ENCODE data around the gene PNMA8A. TPM values are rescaled to one million over a fixed set of nuclear protein-coding genes. Genes with fewer than 3 reads are reported as not detected.

The PNMA8A gene
- total and polyA plus RNA-seq, 10 of the 15 experiments (the other 5 are each of a cell fraction or from before 2014, with no cell fraction given), result 0.02 to 0.28 (median 0.16) TPM

GRCh38 chr19:46503848-46504453, 32.6 kb upstream of the PNMA8A start:
- Histone ChIP-seq H3K9ac (ENCODE audit: control insufficient read depth, insufficient read depth, low read length) (no peak overlapping the region), H3K4me1 (ENCODE audit: control insufficient read depth, insufficient read depth, low read length) (no peaks in the 10 kb centered on the region; the same call in 1 of the 2 replicates), H3K79me2 (ENCODE audit: control insufficient read depth, insufficient read depth, low read length) (no peaks in the 10 kb centered on the region), H3K27me3 (replicated peaks in 1 of 2; ENCODE audit: control insufficient read depth in 2 of 2, insufficient read depth in 2 of 2, low read length in 1 of 2) (no peaks in the 10 kb centered on the region), H3K4me2 (ENCODE audit: control insufficient read depth, insufficient read depth) (no peak overlapping the region), H3K4me3 (no peak overlapping the region), H3K36me3 (ENCODE audit: control insufficient read depth in 2 of 2, insufficient read depth in 2 of 2, low read length in 1 of 2) (no peaks in the 10 kb centered on the region), H2AFZ (ENCODE audit: control insufficient read depth, low read depth, low read length) (no peak overlapping the region), H3K9me3 (replicated peaks; ENCODE audit: control insufficient read depth, insufficient read depth, low read length) (peaks cover 4% of the 10 kb centered on the region; the same call in 2 of the 3 replicates), H4K20me1 (ENCODE audit: control insufficient read depth, insufficient read depth) (no peaks in the 10 kb centered on the region), H3K27ac (ENCODE audit: control insufficient read depth, insufficient read depth) (no peak overlapping the region)
- ChIA-PET RAD21 (ENCODE audit: unreplicated experiment) (interaction anchor here (0.9 kb wide), 1 partner anchor 10 kb away, joined by 3 read pairs; no protein-coding TSS in a partner anchor), SMC1A (ENCODE audit: uncharacterized antibody, unreplicated experiment) (no interaction called here), POLR2A (no interaction called here), CTCF (interaction anchor here (0.8 kb wide), 1 partner anchor 118 kb away, joined by 3 read pairs; no protein-coding TSS in a partner anchor)
- FAIRE-seq (no peak), DNase-seq (ENCODE audit: low read depth, low spot score) (no peak), ATAC-seq (no peak)
- intact Hi-C loops (cut with micrococcal nuclease; ENCODE audit: unreplicated experiment), result no loop called here
- BruUV-seq (replicated peaks), result no TSS peak
- in situ Hi-C loops (cut with MboI), result no loop called here
- 47% methylated on average over 17 of the region's 17 CpGs for WGBS (ENCODE audit: insufficient coverage, insufficient replicate concordance, low lambda C conversion rate, missing lambda C conversion rate)
- TF ChIP-seq MLLT1 (IDR thresholded peaks at IDR 0.05), result no peak
- TF ChIP-seq MXI1 (IDR thresholded peaks at IDR 0.05; ENCODE audit: low read depth, low read length), result no peak
- TF ChIP-seq HDAC2 (IDR thresholded peaks at IDR 0.05), result no peak
- no peak for TF ChIP-seq MEF2A (IDR thresholded peaks at IDR 0.05; ENCODE audit: insufficient read depth, low read depth, low read length)
- no peak for TF ChIP-seq MAX (IDR thresholded peaks at IDR 0.05; ENCODE audit: low read depth, low read length)
- TF ChIP-seq RELA (IDR thresholded peaks at IDR 0.05; ENCODE audit: borderline replicate concordance, partially characterized antibody), result no peak
- TF ChIP-seq MTA2 (IDR thresholded peaks at IDR 0.05; ENCODE audit: low read depth), result no peak
- TF ChIP-seq SMARCA5 (IDR thresholded peaks at IDR 0.05), result no peak
- no peak for TF ChIP-seq NFYB (IDR thresholded peaks at IDR 0.05; ENCODE audit: insufficient read depth, low read depth, low read length)
- TF ChIP-seq BHLHE40 (IDR thresholded peaks at IDR 0.05; ENCODE audit: borderline replicate concordance in 1 of 2, low read depth in 2 of 2, low read length in 1 of 2), result no peak
- no peak for TF ChIP-seq EED (IDR thresholded peaks at IDR 0.05; ENCODE audit: low read depth)
- TF ChIP-seq NFYA (IDR thresholded peaks at IDR 0.05; ENCODE audit: borderline replicate concordance, low read depth, low read length), result no peak
- no peak for TF ChIP-seq BACH1 (IDR thresholded peaks at IDR 0.05; ENCODE audit: borderline replicate concordance)

All from GM12878 (cell line).